Type B pancreatic cell (in vitro differentiated cells): ENCODE data around the gene WDFY1. TPM values are rescaled to one million over a fixed set of nuclear protein-coding genes. Genes with fewer than 3 reads are reported as not detected.

Source experiments
- DNase-seq: peaks from one replicate; pipeline ENCODE4 v3.0.0; 2021; ENCODE audit warnings: mixed read lengths; ENCODE audit not compliant: unreplicated experiment; ENCODE audit errors: extremely low spot score
- H3K27ac Mint-ChIP-seq: 2 replicates; pipeline ENCODE4 v1.8.0; 2021; ENCODE audit warnings: mild to moderate bottlenecking, mixed read lengths
- H3K27me3 Mint-ChIP-seq: 2 replicates; pipeline ENCODE4 v1.8.0; 2021; ENCODE audit warnings: mixed read lengths
- H3K36me3 Mint-ChIP-seq: 2 replicates; pipeline ENCODE4 v1.8.0; 2021; ENCODE audit warnings: mixed read lengths
- H3K4me1 Mint-ChIP-seq: one replicate; pipeline ENCODE4 v1.8.0; 2021; ENCODE audit warnings: mixed read lengths; ENCODE audit not compliant: unreplicated experiment
- H3K4me3 Mint-ChIP-seq: 2 replicates; pipeline ENCODE4 v1.8.0; 2021; ENCODE audit warnings: mild to moderate bottlenecking, mixed read lengths
- H3K9me3 Mint-ChIP-seq: 2 replicates; pipeline ENCODE4 v1.8.0; 2021; ENCODE audit warnings: mixed read lengths
- total RNA-seq: library from RNA; stranded (reverse); gene quantifications from 2 replicates; pipeline ENCODE4 v1.2.1, GENCODE V29; 2021; ENCODE audit warnings: low replicate concordance
- TF ChIP-seq, protein P1 (sequence below): fragments of 200-600 bp; sonication (generic); conservative IDR thresholded peaks from 2 replicates; pipeline ENCODE4 v1.5.0; 2021; ENCODE audit warnings: antibody characterized with exemption, mild to moderate bottlenecking

Gene WDFY1
- total RNA-seq, 1 donor from 2014 or later, result 45.5 TPM

- Mint-ChIP-seq H3K4me1 (no peaks in the 10 kb centered on the region), H3K9me3 (no peaks in the 10 kb centered on the region), H3K27ac (no peak overlapping the region), H3K36me3 (peaks cover 43% of the 10 kb centered on the region), H3K27me3 (no peaks in the 10 kb centered on the region), H3K4me3 (no peak overlapping the region)
- TF ChIP-seq, protein P1, sequence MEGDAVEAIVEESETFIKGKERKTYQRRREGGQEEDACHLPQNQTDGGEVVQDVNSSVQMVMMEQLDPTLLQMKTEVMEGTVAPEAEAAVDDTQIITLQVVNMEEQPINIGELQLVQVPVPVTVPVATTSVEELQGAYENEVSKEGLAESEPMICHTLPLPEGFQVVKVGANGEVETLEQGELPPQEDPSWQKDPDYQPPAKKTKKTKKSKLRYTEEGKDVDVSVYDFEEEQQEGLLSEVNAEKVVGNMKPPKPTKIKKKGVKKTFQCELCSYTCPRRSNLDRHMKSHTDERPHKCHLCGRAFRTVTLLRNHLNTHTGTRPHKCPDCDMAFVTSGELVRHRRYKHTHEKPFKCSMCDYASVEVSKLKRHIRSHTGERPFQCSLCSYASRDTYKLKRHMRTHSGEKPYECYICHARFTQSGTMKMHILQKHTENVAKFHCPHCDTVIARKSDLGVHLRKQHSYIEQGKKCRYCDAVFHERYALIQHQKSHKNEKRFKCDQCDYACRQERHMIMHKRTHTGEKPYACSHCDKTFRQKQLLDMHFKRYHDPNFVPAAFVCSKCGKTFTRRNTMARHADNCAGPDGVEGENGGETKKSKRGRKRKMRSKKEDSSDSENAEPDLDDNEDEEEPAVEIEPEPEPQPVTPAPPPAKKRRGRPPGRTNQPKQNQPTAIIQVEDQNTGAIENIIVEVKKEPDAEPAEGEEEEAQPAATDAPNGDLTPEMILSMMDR, result no peak
- no peak for DNase-seq
These were observed 54.4 kb downstream of the WDFY1 start for GRCh38 chr2:223890721-223891120.

GRCh38 chr2:223889229-223889628 is 55.9 kb downstream of the WDFY1 start:
- DNase-seq, result no peak
- Mint-ChIP-seq H3K4me3 (no peak overlapping the region), H3K36me3 (peaks cover 42% of the 10 kb centered on the region), H3K9me3 (no peaks in the 10 kb centered on the region), H3K27ac (no peak overlapping the region), H3K4me1 (no peaks in the 10 kb centered on the region), H3K27me3 (no peaks in the 10 kb centered on the region)
- TF ChIP-seq, protein P1, result no peak

DNA sequence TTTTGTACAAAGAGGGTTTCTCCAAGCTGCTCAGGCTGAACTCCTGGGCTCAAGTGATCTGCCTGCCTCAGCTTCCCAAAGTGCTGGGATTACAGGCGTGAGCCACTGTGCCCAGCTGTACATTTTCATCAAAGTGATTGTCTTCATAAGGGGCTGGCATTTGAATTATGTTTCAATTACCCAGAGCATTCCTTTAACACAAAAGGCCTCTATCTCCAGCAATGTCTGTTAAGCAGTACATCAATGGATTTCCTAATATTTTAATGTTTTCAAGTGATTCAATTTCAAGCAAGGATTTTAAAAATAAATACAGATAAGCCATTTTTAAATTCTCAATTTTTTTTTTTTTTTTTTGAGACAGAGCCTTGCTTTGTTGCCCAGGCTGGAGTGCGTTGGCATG is 56.9 kb downstream of the WDFY1 start:
- Mint-ChIP-seq H3K27me3 (no peaks in the 10 kb centered on the region), H3K9me3 (no peaks in the 10 kb centered on the region), H3K4me1 (no peaks in the 10 kb centered on the region), H3K36me3 (peaks cover 37% of the 10 kb centered on the region), H3K27ac (no peak overlapping the region), H3K4me3 (no peak overlapping the region)
- TF ChIP-seq, protein P1, result no peak
- no peak for DNase-seq

- Mint-ChIP-seq H3K27ac (no peak overlapping the region), H3K9me3 (no peaks in the 10 kb centered on the region), H3K36me3 (peaks cover 33% of the 10 kb centered on the region), H3K4me3 (no peak overlapping the region), H3K4me1 (no peaks in the 10 kb centered on the region), H3K27me3 (no peaks in the 10 kb centered on the region)
- DNase-seq, result no peak
- TF ChIP-seq, protein P1, result no peak
These were observed 58.0 kb downstream of the WDFY1 start for GRCh38 chr2:223887127-223887526.

DNA sequence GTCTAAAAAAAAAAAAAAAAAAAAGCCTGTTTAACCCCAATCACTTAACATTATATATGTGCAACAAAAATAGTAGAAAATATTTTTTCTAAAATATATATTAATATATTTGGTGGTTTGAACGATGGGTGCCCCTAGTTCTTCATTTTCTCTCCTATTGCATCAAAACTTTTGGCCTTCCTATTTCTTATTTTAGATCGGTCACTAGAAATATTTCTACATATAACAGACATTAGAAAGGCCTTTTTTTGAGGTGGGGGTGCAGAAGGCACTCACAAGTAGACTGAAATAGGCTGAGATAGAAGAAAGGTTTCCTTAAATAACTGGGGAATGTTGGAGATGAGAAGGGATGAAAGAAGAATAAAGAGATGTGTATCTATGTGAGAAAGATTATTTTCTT is 58.4 kb downstream of the WDFY1 start:
- H3K4me1 Mint-ChIP-seq, result no peaks in the 10 kb centered on the region
- TF ChIP-seq, protein P1, result no peak

DNA sequence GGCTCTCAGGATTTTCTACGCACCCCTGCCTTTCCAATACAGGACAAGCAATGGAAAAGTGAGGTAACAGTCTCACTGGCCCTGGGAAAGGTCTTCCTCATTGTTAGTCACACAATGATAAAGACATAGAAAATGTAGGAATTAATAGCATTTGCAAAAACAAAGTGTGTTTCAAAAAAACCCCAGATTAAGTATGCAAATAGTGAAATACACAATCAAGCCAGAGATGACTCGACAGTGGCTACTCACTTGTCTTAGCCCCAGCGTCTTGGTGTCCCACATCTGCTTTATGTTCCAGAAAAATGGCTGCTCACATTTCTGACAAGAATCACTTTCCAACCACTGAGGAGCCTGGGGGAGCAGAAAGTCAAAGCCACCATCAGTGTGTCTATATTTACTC is 60.7 kb downstream of the WDFY1 start:
- H3K9me3 Mint-ChIP-seq, result no peaks in the 10 kb centered on the region
- no peaks in the 10 kb centered on the region for H3K27me3 Mint-ChIP-seq
- H3K27ac Mint-ChIP-seq, result no peak overlapping the region
- H3K4me3 Mint-ChIP-seq, result no peak overlapping the region
- no peaks in the 10 kb centered on the region for H3K4me1 Mint-ChIP-seq
- DNase-seq, result no peak
- TF ChIP-seq, protein P1, result no peak
- peaks cover 39% of the 10 kb centered on the region for H3K36me3 Mint-ChIP-seq

More for the DNA sequence above, 58.4 kb downstream of the WDFY1 start:
- H3K36me3 Mint-ChIP-seq, result peaks cover 35% of the 10 kb centered on the region
- H3K27me3 Mint-ChIP-seq, result no peaks in the 10 kb centered on the region
- no peaks in the 10 kb centered on the region for H3K9me3 Mint-ChIP-seq
- no peak overlapping the region for H3K27ac Mint-ChIP-seq
- no peak for DNase-seq
- H3K4me3 Mint-ChIP-seq, result no peak overlapping the region
